Measurements from ENCODE around the gene TRIM59. TPM values are rescaled to one million over a fixed set of nuclear protein-coding genes. Genes with fewer than 3 reads are reported as not detected.

The TRIM59 gene
- total RNA-seq, result 24.8 and 32.1 TPM in 2 replicates

GRCh38 chr3:160449636-160450598, at the start of gene TRIM59:
TSS of gene TRIM59 (minus strand) at chr3:160449786. CDS start at chr3:160439183, 10,603 bp downstream.

GRCh38 chr3:160399125-160400029, 50.2 kb downstream of the TRIM59 start, which contains the start of the genes IFT80 and SMC4:
TSS of gene IFT80 (minus strand) at chr3:160399225. CDS start at chr3:160384600, 14,625 bp downstream.
TSS of gene SMC4 (plus strand) at chr3:160399650. CDS start at chr3:160400827, 1,177 bp downstream.

Other genes starting within 250 kb of the TRIM59 start
- 0.91 TPM in 1 of 2 replicates, not detected in the other for gene C3orf80, start 224.4 kb downstream of the TRIM59 start, total RNA-seq
- gene IFT80, start 50.6 kb downstream of the TRIM59 start, total RNA-seq, result 31.5 and 32.1 TPM in 2 replicates
- gene SMC4, start 50.1 kb downstream of the TRIM59 start, total RNA-seq, result 44.1 and 76.8 TPM in 2 replicates
- gene KPNA4, start 115.8 kb upstream of the TRIM59 start, total RNA-seq, result 21.6 and 30.1 TPM in 2 replicates
- gene ARL14, start 227.4 kb upstream of the TRIM59 start, total RNA-seq, result 0.13 TPM in 1 of 2 replicates, not detected in the other

Data from epithelial cell of alveolus of lung (primary cell).